ENCODE results near the gene KCNIP1.

KCNIP1 gene

GRCh38 chr5:170503990-170504596 lies at the start of gene KCNIP1:
TSS of gene KCNIP1 (plus strand) at chr5:170504020.
- DNase-seq, result no peak

DNA sequence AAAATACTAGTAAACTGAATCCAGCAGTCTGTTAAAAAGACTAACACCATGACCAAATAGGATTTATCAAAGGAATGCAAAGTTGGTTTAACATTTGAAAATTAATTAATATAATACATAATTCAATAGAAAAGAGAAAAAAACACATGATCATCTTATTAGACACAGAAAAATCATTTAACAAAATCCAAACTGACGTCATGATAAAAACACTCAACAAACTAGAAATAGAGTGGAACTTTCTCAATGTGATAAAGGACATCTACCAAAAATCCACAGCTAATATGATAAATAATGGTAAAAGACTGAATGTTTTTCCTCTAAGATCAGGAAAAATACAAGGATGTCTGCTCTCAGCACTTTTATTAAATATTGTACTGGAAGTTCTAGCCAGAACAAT lies 40.4 kb upstream of the KCNIP1 start:
- DNase-seq, result no peak

GRCh38 chr5:170464280-170465127 lies 39.3 kb upstream of the KCNIP1 start:
- no peak for DNase-seq

GRCh38 chr5:170466553-170466952 lies 37.3 kb upstream of the KCNIP1 start:
- no peak for DNase-seq

DNA sequence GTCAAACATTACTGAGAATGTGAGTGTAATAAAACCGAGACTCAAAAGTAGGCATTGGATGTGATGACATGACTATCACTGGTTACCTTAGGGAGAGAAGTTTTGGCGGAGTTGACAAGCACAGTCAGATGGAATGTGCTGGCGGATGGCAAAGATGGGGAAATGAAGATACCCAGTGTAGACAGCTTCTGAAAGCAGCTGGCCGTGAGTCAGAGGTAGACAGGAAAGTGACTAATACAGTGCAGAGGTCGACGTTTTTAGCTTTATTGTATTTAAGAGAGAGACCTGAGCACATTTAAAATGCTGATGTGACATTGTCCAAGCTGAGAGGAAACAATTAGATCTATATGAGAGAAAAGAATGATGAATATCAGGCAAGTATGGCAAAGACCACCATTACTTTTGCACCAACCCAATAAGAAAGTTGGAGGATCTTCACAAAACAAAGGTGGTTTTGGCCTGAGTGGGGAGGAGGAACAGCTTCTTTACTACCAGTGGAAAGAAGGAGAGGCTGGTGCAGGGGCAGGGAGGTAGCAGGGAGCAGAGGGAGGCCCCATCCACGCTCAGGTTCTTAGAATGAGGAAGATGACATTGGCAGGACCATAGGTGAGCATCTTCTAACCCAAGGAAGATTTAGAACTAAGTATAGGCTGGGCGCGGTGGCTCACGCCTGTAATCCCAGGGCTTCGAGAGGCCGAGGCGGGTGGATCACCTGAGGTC lies 36.7 kb upstream of the KCNIP1 start:
- peak; percentile 53 for DNase-seq

DNA sequence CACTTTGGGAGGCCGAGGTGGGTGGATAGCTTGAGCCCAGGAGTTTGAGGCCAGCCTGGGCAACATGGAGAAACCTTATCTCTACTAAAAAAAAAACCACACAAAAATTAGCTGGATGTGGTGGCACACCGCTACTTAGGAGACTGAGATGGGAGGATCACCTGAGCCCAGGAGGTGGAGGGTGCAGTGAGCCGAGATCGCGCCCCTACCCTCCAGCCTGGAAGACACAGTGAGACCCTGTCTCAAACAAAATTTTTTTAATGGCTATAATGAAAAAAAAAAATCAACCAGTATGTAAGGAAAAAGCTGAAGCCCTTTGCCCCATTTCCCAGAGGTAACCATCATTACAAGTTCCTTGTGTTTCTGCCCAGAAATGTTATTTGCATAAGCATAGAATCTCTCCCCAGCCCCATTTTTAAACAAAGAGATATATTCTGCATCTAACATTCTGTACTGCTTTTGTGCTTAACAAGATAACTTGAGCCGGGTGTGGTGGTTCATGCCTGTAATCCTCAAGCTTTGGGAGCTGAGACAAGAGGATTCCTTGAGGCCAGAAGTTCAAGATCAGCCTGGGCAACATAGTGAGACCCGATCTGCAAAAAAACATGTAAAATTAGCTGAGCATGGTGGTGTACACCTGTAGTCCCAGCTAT lies 35.1 kb upstream of the KCNIP1 start:
- no peak for DNase-seq

- DNase-seq, result no peak
These were observed 34.4 kb upstream of the KCNIP1 start for GRCh38 chr5:170469414-170469813.

GRCh38 chr5:170470275-170470674 lies 33.5 kb upstream of the KCNIP1 start:
- DNase-seq, result no peak

DNA sequence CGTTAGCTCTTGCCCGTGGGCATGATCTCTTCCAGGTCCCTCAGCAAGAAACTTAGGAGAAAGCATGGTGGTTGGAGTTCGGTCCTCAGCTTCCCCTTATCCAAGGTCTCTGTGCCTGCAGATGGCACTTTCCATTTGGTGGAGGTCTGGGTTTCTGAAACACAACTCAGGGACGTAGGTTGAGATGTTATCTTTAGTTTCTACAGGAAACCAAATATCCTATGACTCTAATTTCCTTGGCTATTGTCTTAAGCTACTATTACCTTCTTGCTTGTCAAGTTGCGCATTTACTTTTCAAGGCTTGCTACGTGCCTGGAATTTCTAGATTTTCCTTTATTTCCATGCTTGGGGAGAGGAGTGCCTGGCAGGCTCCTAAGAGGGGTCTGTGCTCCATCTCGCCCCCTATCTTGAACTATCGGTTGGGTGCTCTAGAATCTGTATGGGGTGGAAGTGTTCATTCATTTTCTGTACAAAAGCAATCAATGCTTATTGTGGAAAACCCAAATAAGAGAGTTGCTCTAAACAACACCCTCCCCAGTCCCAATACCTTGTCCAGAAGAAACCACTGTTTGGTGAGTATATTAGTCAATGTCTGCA lies 32.9 kb upstream of the KCNIP1 start:
- no peak for DNase-seq

DNA sequence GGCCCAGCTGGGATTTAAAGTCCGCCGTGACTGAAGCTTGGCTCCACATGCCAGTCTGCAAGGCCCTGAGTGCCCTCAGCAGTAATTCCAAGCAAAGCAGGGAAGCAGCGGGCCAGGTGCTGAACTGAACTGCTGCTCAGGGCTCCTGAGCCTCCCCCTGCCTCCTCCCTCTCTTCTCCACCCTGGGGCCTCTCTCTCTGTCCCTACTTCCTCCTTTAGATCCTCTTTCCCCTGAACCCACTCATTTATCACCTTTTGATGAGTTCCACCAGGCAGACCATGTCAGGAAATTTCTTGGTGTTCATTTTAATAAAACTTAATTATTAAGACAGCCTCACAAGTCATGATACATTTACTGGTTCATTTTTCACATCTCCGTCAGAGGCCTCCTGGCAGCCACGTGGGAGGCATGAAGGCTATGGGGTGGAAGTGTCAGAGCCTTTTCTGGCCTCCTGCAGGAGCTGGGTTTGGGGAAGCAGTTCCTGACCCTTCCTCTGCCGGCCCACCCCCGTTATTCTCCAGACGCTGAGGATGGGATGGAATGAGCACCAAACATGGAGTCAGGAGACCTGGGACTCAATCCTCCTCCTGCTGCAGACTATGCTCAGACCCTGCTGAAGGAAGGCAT lies 32.2 kb upstream of the KCNIP1 start:
- DNase-seq, result no peak

GRCh38 chr5:170473642-170474041 lies 30.2 kb upstream of the KCNIP1 start:
- DNase-seq, result no peak

GRCh38 chr5:170474489-170475274 lies 29.1 kb upstream of the KCNIP1 start:
- no peak for DNase-seq

DNA sequence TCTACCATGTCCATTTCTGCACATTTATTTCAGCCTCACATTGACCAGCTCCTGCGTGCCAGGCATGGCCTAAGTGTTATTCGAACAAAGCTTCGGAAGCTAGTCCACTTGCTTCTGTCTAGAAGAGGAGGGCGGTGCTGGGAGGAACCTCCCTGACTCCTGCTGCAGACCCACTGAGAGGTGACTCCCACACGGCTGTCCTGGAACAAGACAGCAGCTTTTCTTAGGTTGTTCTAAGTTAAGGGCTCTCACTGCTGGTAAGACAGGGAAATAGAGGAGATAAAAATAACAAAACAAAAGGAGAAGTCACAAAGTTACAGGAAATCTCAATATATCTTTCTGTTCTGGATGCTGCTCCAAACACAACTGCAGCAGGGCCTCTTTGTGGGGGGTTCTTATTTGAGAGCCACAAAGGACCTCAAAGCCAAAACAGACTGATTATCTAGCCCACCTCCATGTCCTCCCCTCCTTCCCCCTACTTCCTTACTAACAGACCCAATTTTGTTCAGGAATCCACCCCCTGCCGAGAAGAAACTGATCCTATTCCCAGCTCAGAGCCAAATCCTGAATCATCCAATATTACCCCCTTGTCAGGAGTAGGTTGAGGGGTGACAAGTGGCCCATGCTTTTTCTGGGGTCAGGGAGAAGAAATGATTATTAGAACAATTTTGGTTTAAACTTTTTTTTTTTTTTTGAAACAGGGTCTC lies 28.4 kb upstream of the KCNIP1 start:
- DNase-seq, result no peak

DNA sequence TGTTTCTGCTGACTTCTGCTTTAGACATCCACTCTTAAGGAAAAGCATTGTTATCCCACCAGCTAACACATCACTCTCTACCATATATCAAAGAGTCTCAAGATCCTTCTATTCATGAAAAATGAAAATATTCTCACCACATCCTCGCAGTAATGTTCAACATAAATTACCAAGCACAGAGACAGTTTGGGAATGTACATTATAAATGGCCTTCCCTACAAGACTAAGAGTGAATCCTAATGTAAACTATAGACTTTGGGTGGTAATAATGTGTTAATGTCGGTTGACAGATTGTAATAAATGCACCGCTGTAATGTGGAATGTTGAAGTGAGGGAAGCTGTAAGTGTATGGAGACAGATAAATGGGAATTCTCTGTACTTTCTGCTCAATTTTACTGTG lies 27.1 kb upstream of the KCNIP1 start:
- DNase-seq, result no peak

GRCh38 chr5:170477906-170478305 lies 25.9 kb upstream of the KCNIP1 start:
- DNase-seq, result no peak

- DNase-seq, result no peak
These were observed 25.5 kb upstream of the KCNIP1 start for GRCh38 chr5:170478306-170478705.

DNA sequence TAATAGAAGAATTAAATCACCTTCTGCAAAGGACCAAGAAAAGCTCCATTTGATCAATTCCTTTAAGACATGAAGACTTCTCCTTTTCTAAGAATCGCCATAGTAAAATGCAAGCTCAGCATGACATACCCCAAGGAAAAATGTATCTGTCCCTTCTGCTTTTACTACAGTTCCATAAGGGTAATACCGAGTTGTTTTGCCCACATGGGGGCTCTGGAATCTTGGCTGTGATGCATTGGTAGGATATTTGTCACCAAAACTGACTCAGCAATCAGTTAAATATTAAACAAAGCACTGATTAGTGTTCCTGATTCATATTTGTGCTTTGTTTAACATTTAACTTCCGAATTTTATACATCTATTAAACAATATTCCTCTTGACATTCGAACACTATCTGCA lies 24.3 kb upstream of the KCNIP1 start:
- no peak for DNase-seq

DNA sequence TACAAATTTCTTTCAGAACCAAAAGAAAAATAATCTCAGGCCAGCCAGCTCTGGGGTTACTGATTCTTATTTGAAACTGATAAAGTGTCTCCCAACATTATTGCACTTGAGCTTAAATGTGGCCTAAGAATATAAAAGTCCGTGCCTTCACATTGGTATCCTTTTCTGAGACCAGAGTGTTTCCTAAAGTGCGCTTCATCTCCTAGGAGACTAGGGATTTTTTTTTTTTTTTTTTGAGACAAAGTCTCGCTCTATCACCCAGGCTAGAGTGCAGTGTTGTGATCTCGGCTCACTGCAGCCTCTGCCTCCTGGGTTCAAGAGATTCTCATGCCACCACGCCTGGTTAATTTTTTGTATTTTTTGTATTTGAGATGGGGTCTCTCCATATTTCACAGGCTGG lies 23.6 kb upstream of the KCNIP1 start:
- no peak for DNase-seq

- no peak for DNase-seq
These were observed 22.0 kb upstream of the KCNIP1 start for GRCh38 chr5:170481849-170482248.

- no peak for DNase-seq
These were observed 21.3 kb upstream of the KCNIP1 start for GRCh38 chr5:170482511-170482910.

Data from stimulated activated CD4-positive, alpha-beta T cell treated with anti-CD3 and anti-CD28 coated beads, Interleukin-4, amount 100 ng/mL, for 24 hours (primary cell).